SK-N-MC (cell line): ENCODE measurements around the gene CBX5.

Experiments
- EZH2 ChIP-seq: fragments of 200-600 bp; sonication (generic); IDR thresholded peaks from one replicate; pipeline ENCODE4 v1.6.1; 2017; ENCODE audit warnings: antibody characterized with exemption
- FOXP2 ChIP-seq: optimal IDR thresholded peaks from 2 replicates; pipeline ENCODE3; 2011; ENCODE audit warnings: mild to moderate bottlenecking, moderate library complexity; ENCODE audit not compliant: insufficient read depth; ENCODE audit errors: extremely low read length, control extremely low read depth
- POLR2AphosphoS5 ChIP-seq: IDR thresholded peaks from 2 replicates; pipeline ENCODE4 v1.6.1; 2012; ENCODE audit warnings: mild to moderate bottlenecking, low read depth, low read length, borderline replicate concordance

GRCh38 chr12:54253240-54253639 is 26.7 kb downstream of the CBX5 start:
- no peak for TF ChIP-seq POLR2AphosphoS5
- no peak for TF ChIP-seq EZH2
- no peak for TF ChIP-seq FOXP2
